Measurements from ENCODE around the gene OSBPL7.

The OSBPL7 gene

DNA sequence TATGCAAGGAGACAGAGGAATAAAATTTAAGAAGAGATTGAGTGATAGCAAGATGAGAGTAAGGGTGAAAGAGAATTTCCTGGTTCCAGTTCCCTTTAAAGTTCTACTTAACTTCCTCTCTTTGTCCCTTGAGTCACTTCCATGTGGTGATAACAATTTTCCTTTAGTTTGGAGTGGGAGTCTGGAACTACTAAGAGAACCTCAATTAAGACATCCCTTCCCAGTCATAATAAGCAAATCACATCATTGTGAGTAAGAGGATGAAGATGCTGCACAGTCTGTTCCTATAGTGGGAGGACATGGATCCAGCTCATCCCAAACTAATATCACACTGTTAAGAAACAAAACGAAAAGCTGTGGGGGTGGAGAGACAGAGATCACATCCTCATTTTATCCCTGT lies 64.2 kb downstream of the OSBPL7 start:
- Histone ChIP-seq H3K9me2 (replicated peaks; ENCODE audit: insufficient read depth, low read length) (no peaks in the 10 kb centered on the region), H3K4me3 (ENCODE audit: low read length) (no peak overlapping the region), H4K20me1 (ENCODE audit: insufficient read depth, low read length) (no peaks in the 10 kb centered on the region), H3F3A (ENCODE audit: insufficient read depth, low read length) (no peaks in the 10 kb centered on the region), H3K79me2 (ENCODE audit: low read length) (no peaks in the 10 kb centered on the region), H3K9me3 (replicated peaks; ENCODE audit: insufficient read depth, low read length) (no peaks in the 10 kb centered on the region), H3K36me3 (replicated peaks; ENCODE audit: insufficient read depth, low read length) (no peaks in the 10 kb centered on the region), H3K9ac (ENCODE audit: low read length) (no peak overlapping the region), H3K27ac (ENCODE audit: low read length) (no peak overlapping the region), H3K27me3 (replicated peaks; ENCODE audit: insufficient read depth, low read length) (peaks cover 29% of the 10 kb centered on the region; the same call in 1 of the 2 replicates), H2AFZ (ENCODE audit: low read length) (no peak overlapping the region), H3K4me1 (ENCODE audit: low read length) (no peaks in the 10 kb centered on the region), H3K4me2 (ENCODE audit: low read depth, low read length) (no peak overlapping the region)
- DNase-seq: no peak
- TF ChIP-seq, protein P1, sequence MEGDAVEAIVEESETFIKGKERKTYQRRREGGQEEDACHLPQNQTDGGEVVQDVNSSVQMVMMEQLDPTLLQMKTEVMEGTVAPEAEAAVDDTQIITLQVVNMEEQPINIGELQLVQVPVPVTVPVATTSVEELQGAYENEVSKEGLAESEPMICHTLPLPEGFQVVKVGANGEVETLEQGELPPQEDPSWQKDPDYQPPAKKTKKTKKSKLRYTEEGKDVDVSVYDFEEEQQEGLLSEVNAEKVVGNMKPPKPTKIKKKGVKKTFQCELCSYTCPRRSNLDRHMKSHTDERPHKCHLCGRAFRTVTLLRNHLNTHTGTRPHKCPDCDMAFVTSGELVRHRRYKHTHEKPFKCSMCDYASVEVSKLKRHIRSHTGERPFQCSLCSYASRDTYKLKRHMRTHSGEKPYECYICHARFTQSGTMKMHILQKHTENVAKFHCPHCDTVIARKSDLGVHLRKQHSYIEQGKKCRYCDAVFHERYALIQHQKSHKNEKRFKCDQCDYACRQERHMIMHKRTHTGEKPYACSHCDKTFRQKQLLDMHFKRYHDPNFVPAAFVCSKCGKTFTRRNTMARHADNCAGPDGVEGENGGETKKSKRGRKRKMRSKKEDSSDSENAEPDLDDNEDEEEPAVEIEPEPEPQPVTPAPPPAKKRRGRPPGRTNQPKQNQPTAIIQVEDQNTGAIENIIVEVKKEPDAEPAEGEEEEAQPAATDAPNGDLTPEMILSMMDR (IDR thresholded peaks at IDR 0.05; ENCODE audit: low read length): no peak
- TF ChIP-seq EZH2 (optimal IDR thresholded peaks at IDR 0.05; ENCODE audit: low read depth, low read length) (no peak), EZH2phosphoT487 (IDR thresholded peaks at IDR 0.05; ENCODE audit: low read length) (no peak)

All from MM.1S (cell line).